ENCODE results near the gene POMT1. TPM values are rescaled to one million over a fixed set of nuclear protein-coding genes. Genes with fewer than 3 reads are reported as not detected.
"Not testable (repeated sequence)": the region's sequence is repeated elsewhere in the genome, so short reads cannot be mapped to it uniquely, and the experiment has no call there.

The POMT1 gene
- total and polyA plus RNA-seq, 2 donors (not counting 3 experiments of a cell fraction or from before 2014, with no cell fraction given) = 44.7 to 53.9 TPM

DNA sequence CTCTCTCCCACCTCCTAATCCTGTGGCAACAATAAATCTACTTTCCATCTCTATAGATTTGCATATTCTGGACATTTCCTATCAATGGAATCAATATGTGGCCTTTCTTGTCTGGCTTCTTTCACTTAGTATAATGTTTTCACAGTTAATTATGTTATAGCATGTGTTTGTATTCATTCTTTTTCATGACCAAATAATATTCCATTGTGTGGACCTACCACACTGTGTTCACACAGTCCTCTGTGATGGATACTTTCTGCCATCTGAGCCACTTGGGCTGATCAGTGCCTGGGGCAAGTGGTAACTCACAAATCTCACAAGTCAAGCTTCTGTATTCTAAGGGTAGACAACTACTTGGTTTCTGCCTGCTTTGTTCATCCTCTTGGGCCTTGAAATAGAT is 48.7 kb upstream of the POMT1 start:
- Histone ChIP-seq H3K9ac (replicated peaks; ENCODE audit: extremely low read depth, insufficient read depth, low read length) (no peak overlapping the region), H3K79me2 (ENCODE audit: control insufficient read depth, insufficient read depth, low read length) (peaks cover 52% of the 10 kb centered on the region), H3K4me2 (ENCODE audit: insufficient read depth, low read length) (no peak overlapping the region), H3K4me1 (ENCODE audit: control insufficient read depth, extremely low read depth, insufficient read depth, low read length) (peaks cover 2% of the 10 kb centered on the region), H3K27ac (ENCODE audit: insufficient read depth, low read depth, low read length) (no peak overlapping the region), H2AFZ (ENCODE audit: low read depth, low read length) (no peak overlapping the region), H3K9me3 (replicated peaks; ENCODE audit: control insufficient read depth, insufficient read depth, low read length) (no peaks in the 10 kb centered on the region), H3K27me3 (ENCODE audit: control insufficient read depth in 2 of 2, insufficient read depth in 2 of 2, low read length in 2 of 2) (no peaks in the 10 kb centered on the region), H4K20me1 (replicated peaks; ENCODE audit: control insufficient read depth, extremely low read depth, insufficient read depth, low read length) (peaks cover 3% of the 10 kb centered on the region), H3K9me1 (replicated peaks; ENCODE audit: control insufficient read depth, extremely low read depth, insufficient read depth, low read length) (no peaks in the 10 kb centered on the region), H3K4me3 (replicated peaks in 1 of 3; ENCODE audit: insufficient read depth in 1 of 3, low read depth in 1 of 3, low read length in 3 of 3) (no peak overlapping the region), H3K36me3 (ENCODE audit: control insufficient read depth in 2 of 2, extremely low read depth in 1 of 2, insufficient read depth in 2 of 2, low read length in 2 of 2) (peaks cover 30 to 38% of the 10 kb centered on the region in 2 experiments)
- ChIA-PET POLR2A (no interaction called here), CTCF (interaction anchor here (1.4 kb wide), 1 partner anchor 104 kb away, joined by 8 read pairs; no protein-coding TSS in a partner anchor)
- DNase-seq (ENCODE audit: low read depth, low spot score) = no peak
- intact Hi-C loops (cut with micrococcal nuclease) (no loop called here), dilution Hi-C loops (cut with MboI; ENCODE audit: extremely low pct_ligation_motif_present, low sequenced_read_pairs) (no loop called here)
- TF ChIP-seq MYC (IDR thresholded peaks at IDR 0.05; ENCODE audit: low read depth, low read length) (no peak), GATA2 (IDR thresholded peaks at IDR 0.05; ENCODE audit: insufficient read depth, insufficient read length, low read depth, low read length) (no peak), JUN (IDR thresholded peaks at IDR 0.05; ENCODE audit: borderline replicate concordance, insufficient read depth, insufficient read length, low read depth) (no peak), POLR2A (IDR thresholded peaks at IDR 0.05; ENCODE audit: low read depth, low read length) (no peak), FOS (IDR thresholded peaks at IDR 0.05; ENCODE audit: borderline replicate concordance, insufficient read depth, low read length) (no peak), EZH2 (IDR thresholded peaks at IDR 0.05; ENCODE audit: borderline replicate concordance, low read depth, low read length, severe bottlenecking) (no peak), POLR2AphosphoS5 (IDR thresholded peaks at IDR 0.05; ENCODE audit: insufficient read depth, low read depth, low read length) (no peak)
- TF ChIP-seq, protein P1, sequence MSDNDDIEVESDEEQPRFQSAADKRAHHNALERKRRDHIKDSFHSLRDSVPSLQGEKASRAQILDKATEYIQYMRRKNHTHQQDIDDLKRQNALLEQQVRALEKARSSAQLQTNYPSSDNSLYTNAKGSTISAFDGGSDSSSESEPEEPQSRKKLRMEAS (IDR thresholded peaks at IDR 0.05; ENCODE audit: insufficient read depth, insufficient read length) = no peak
- TF ChIP-seq, protein P2, sequence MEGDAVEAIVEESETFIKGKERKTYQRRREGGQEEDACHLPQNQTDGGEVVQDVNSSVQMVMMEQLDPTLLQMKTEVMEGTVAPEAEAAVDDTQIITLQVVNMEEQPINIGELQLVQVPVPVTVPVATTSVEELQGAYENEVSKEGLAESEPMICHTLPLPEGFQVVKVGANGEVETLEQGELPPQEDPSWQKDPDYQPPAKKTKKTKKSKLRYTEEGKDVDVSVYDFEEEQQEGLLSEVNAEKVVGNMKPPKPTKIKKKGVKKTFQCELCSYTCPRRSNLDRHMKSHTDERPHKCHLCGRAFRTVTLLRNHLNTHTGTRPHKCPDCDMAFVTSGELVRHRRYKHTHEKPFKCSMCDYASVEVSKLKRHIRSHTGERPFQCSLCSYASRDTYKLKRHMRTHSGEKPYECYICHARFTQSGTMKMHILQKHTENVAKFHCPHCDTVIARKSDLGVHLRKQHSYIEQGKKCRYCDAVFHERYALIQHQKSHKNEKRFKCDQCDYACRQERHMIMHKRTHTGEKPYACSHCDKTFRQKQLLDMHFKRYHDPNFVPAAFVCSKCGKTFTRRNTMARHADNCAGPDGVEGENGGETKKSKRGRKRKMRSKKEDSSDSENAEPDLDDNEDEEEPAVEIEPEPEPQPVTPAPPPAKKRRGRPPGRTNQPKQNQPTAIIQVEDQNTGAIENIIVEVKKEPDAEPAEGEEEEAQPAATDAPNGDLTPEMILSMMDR (IDR thresholded peaks at IDR 0.05; ENCODE audit: extremely low read depth in 1 of 2, insufficient read depth in 1 of 2, low read depth in 1 of 2, low read length in 2 of 2) = no peak
- no TSS peak for BruUV-seq (replicated peaks)
- FAIRE-seq = no peak

DNA sequence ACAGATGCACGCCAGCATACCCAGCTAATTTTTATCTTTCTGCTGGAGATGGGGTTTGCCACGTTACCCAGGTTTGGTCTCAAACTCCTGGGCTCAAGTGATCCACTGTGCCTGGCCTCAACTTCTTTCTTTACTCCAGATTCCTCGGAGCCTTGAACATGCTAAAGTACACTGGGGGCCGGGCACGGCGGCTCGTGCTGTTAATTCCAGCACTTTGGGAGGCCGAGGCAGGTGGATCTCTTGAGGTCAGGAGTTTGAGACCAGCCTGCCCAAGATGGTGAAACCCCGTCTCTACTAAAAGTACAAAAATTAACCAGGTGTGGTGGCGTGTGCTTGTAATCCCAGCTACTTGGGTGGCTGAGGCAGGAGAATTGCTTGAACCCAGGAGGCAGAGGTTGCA is 47.1 kb upstream of the POMT1 start:
- H3K4me3 ChIP-seq (replicated peaks in 1 of 3; ENCODE audit: insufficient read depth in 1 of 3, low read depth in 1 of 3, low read length in 3 of 3); H2AFZ ChIP-seq (ENCODE audit: low read depth, low read length); CTCF ChIA-PET; H3K27ac ChIP-seq (ENCODE audit: insufficient read depth, low read depth, low read length); BruUV-seq (replicated peaks); H3K4me1 ChIP-seq (ENCODE audit: control insufficient read depth, extremely low read depth, insufficient read depth, low read length); H3K9ac ChIP-seq (replicated peaks; ENCODE audit: extremely low read depth, insufficient read depth, low read length); H3K9me1 ChIP-seq (replicated peaks; ENCODE audit: control insufficient read depth, extremely low read depth, insufficient read depth, low read length); FAIRE-seq; H4K20me1 ChIP-seq (replicated peaks; ENCODE audit: control insufficient read depth, extremely low read depth, insufficient read depth, low read length); POLR2A ChIA-PET; H3K27me3 ChIP-seq (ENCODE audit: control insufficient read depth in 2 of 2, insufficient read depth in 2 of 2, low read length in 2 of 2); H3K4me2 ChIP-seq (ENCODE audit: insufficient read depth, low read length); dilution Hi-C loops (cut with MboI; ENCODE audit: extremely low pct_ligation_motif_present, low sequenced_read_pairs); DNase-seq (ENCODE audit: low read depth, low spot score); intact Hi-C loops (cut with micrococcal nuclease); H3K9me3 ChIP-seq (replicated peaks; ENCODE audit: control insufficient read depth, insufficient read depth, low read length): not testable (repeated sequence)
- H3K79me2 ChIP-seq (ENCODE audit: control insufficient read depth, insufficient read depth, low read length) = peaks cover 50% of the 10 kb centered on the region
- H3K36me3 ChIP-seq (ENCODE audit: control insufficient read depth in 2 of 2, extremely low read depth in 1 of 2, insufficient read depth in 2 of 2, low read length in 2 of 2) = peaks cover 39 to 41% of the 10 kb centered on the region in 2 experiments
